GM23248 (cell line): ENCODE results near the gene GPR39. TPM values are rescaled to one million over a fixed set of nuclear protein-coding genes. Genes with fewer than 3 reads are reported as not detected.
A peak's percentile ranks its signal among the peaks of the same experiment; 100 is the strongest.

Source experiments
- DNase-seq: peaks from one replicate; pipeline ENCODE4 v3.0.0-alpha.2; 2015
- H2AFZ ChIP-seq: fragments of 200-600 bp; sonication (generic); 2 replicates; pipeline ENCODE4 v1.6.1; 2016; ENCODE audit warnings: antibody characterized with exemption
- H3F3A ChIP-seq: fragments of 200-600 bp; sonication (generic); 2 replicates; pipeline ENCODE4 v1.6.1; 2016; ENCODE audit warnings: mild to moderate bottlenecking, antibody characterized with exemption, mixed run types; ENCODE audit not compliant: insufficient read depth
- H3K27ac ChIP-seq: fragments of 200-600 bp; sonication (generic); 2 replicates; pipeline ENCODE4 v1.5.1; 2016; ENCODE audit warnings: mild to moderate bottlenecking
- H3K27me3 ChIP-seq: fragments of 200-600 bp; sonication (generic); replicated peaks from 2 replicates; pipeline ENCODE4 v1.6.1; 2016; ENCODE audit warnings: mild to moderate bottlenecking; ENCODE audit not compliant: insufficient read depth
- H3K36me3 ChIP-seq: fragments of 200-600 bp; sonication (generic); 2 replicates; pipeline ENCODE4 v1.6.1; 2016; ENCODE audit warnings: low read depth, mild to moderate bottlenecking
- H3K4me1 ChIP-seq: fragments of 200-600 bp; sonication (generic); 2 replicates; pipeline ENCODE4 v1.6.1; 2016; ENCODE audit warnings: mild to moderate bottlenecking; ENCODE audit not compliant: insufficient read depth
- H3K4me2 ChIP-seq: fragments of 200-600 bp; sonication (generic); one replicate; pipeline ENCODE4 v1.6.1; 2016; ENCODE audit warnings: mild to moderate bottlenecking; ENCODE audit not compliant: unreplicated experiment
- H3K4me3 ChIP-seq: fragments of 200-600 bp; sonication (generic); 2 replicates; pipeline ENCODE4 v1.5.1; 2016; ENCODE audit warnings: mild to moderate bottlenecking
- H3K79me2 ChIP-seq: fragments of 200-600 bp; sonication (generic); 2 replicates; pipeline ENCODE4 v1.6.1; 2016; ENCODE audit warnings: mild to moderate bottlenecking; ENCODE audit not compliant: insufficient read depth
- H3K9ac ChIP-seq: fragments of 200-600 bp; sonication (generic); 2 replicates; pipeline ENCODE4 v1.6.1; 2016; ENCODE audit warnings: mild to moderate bottlenecking
- H3K9me2 ChIP-seq: fragments of 200-600 bp; sonication (generic); 2 replicates; pipeline ENCODE4 v1.6.1; 2016; ENCODE audit warnings: mixed run types, mild to moderate bottlenecking, moderate library complexity; ENCODE audit not compliant: insufficient read depth
- H3K9me3 ChIP-seq: fragments of 200-600 bp; sonication (generic); one replicate; pipeline ENCODE4 v1.6.1; 2017; ENCODE audit warnings: low read depth
- H4K20me1 ChIP-seq: fragments of 200-600 bp; sonication (generic); 2 replicates; pipeline ENCODE4 v1.6.0; 2016; ENCODE audit not compliant: insufficient read depth
- EZH2 ChIP-seq: fragments of 200-600 bp; sonication (generic); IDR thresholded peaks from 2 replicates; pipeline ENCODE4 v1.6.1; 2018; ENCODE audit warnings: antibody characterized with exemption, mild to moderate bottlenecking; ENCODE audit not compliant: insufficient read depth, poor library complexity, severe bottlenecking
- EZH2phosphoT487 ChIP-seq: fragments of 200-600 bp; sonication (generic); IDR thresholded peaks from 2 replicates; pipeline ENCODE4 v1.6.1; 2018; ENCODE audit warnings: antibody characterized with exemption, moderate library complexity, mild to moderate bottlenecking, low read depth; ENCODE audit not compliant: insufficient read depth
- WGBS, 2 experiments: methylation state at CpG; one replicate each; pipeline ENCODE4 v1.1.6; 2015 to 2017; ENCODE audit warnings: low lambda C conversion rate in 2 of 2, low coverage in 1 of 2; ENCODE audit errors: missing lambda C conversion rate in 2 of 2; 5-methylcytosine and 5-hydroxymethylcytosine counted together
- in situ Hi-C: fragments of 300-500 bp; cut with MboI; formaldehyde crosslinking; loops from 2 replicates; pipeline ENCODE4 v1.15.0; 2020
- polyA plus RNA-seq: library from polyadenylated mRNA; unstranded; fragments of >200 nt; fragmentation: Nextera tagmentation; extraction: Ambion mirVana; gene quantifications from 2 replicates; pipeline ENCODE4 v1.2.1, GENCODE V29; 2016
- total RNA-seq: library from RNA; depleted of rRNA; stranded (reverse); fragments of >200 nt; shearing (Covaris generic); gene quantifications from 2 replicates; pipeline ENCODE4 v1.2.3, GENCODE V29; 2014

The GPR39 gene
- total and polyA plus RNA-seq, 2 experiments from 2014 or later, result 1.6 to 2.6 TPM

GRCh38 chr2:132374151-132374550 lies 42.5 kb upstream of the GPR39 start:
- Histone ChIP-seq H3K9ac (no peak overlapping the region), H2AFZ (no peak overlapping the region), H3K4me3 (no peak overlapping the region), H3K4me1 (no peaks in the 10 kb centered on the region), H3K36me3 (no peaks in the 10 kb centered on the region), H3K27me3 (no peaks in the 10 kb centered on the region; the same call in 1 of the 2 replicates), H3K27ac (no peak overlapping the region), H4K20me1 (no peaks in the 10 kb centered on the region), H3F3A (0 out of 2 replicates have a peak, but pooled peaks cover 5% of the 10 kb centered on the region), H3K9me3 (no peaks in the 10 kb centered on the region), H3K9me2 (no peaks in the 10 kb centered on the region), H3K79me2 (no peaks in the 10 kb centered on the region), H3K4me2 (peak overlapping the region; percentile 19)
- no peak for TF ChIP-seq EZH2
- TF ChIP-seq EZH2phosphoT487, result no peak
- no peak for DNase-seq
- in situ Hi-C loops, result loop anchor here (25.0 kb wide), 1 partner anchor 788 kb away; no protein-coding TSS in a partner anchor

- in situ Hi-C loops, result loop anchor here (25.0 kb wide), 1 partner anchor 788 kb away; no protein-coding TSS in a partner anchor
- TF ChIP-seq EZH2phosphoT487 (no peak), EZH2 (no peak)
- no peaks in the 10 kb centered on the region for H3K9me3 ChIP-seq
- H3K36me3 ChIP-seq, result no peaks in the 10 kb centered on the region
- DNase-seq, result peak; percentile 52
- H3F3A ChIP-seq, result 0 out of 2 replicates have a peak, but pooled peaks cover 5% of the 10 kb centered on the region
- H3K79me2 ChIP-seq, result no peaks in the 10 kb centered on the region
- no peaks in the 10 kb centered on the region for H3K4me1 ChIP-seq
- no peaks in the 10 kb centered on the region for H4K20me1 ChIP-seq
- WGBS, 2 experiments, result 0 to 2% methylated on average over 2 of the region's 2 CpGs
- H2AFZ ChIP-seq, result no peak overlapping the region
- H3K27me3 ChIP-seq, result no peaks in the 10 kb centered on the region; the same call in 1 of the 2 replicates
- H3K27ac ChIP-seq, result no peak overlapping the region
- no peaks in the 10 kb centered on the region for H3K9me2 ChIP-seq
- no peak overlapping the region for H3K4me3 ChIP-seq
- peak overlapping the region; percentile 19 for H3K4me2 ChIP-seq
- H3K9ac ChIP-seq, result no peak overlapping the region
Measured at GRCh38 chr2:132374551-132374950, 42.1 kb upstream of the GPR39 start.

- 32 to 35% methylated on average over 1 of the region's 1 CpG for WGBS, 2 experiments
- H3K9ac ChIP-seq, result no peak overlapping the region
- H3K9me2 ChIP-seq, result no peaks in the 10 kb centered on the region
- H3K27me3 ChIP-seq, result no peaks in the 10 kb centered on the region
- TF ChIP-seq EZH2, result no peak
- TF ChIP-seq EZH2phosphoT487, result no peak
- no peak overlapping the region for H3K4me3 ChIP-seq
- no peak overlapping the region for H2AFZ ChIP-seq
- no peak overlapping the region for H3K27ac ChIP-seq
- no peaks in the 10 kb centered on the region for H3K9me3 ChIP-seq
- in situ Hi-C loops, result loop anchor here (25.0 kb wide), 1 partner anchor 787 kb away; no protein-coding TSS in a partner anchor
- H3K4me2 ChIP-seq, result no peak overlapping the region
- DNase-seq, result peak; percentile 27
- no peaks in the 10 kb centered on the region for H4K20me1 ChIP-seq
- H3K79me2 ChIP-seq, result no peaks in the 10 kb centered on the region
- H3K4me1 ChIP-seq, result no peaks in the 10 kb centered on the region
- 0 out of 2 replicates have a peak, but pooled peaks cover 5% of the 10 kb centered on the region for H3F3A ChIP-seq
- no peaks in the 10 kb centered on the region for H3K36me3 ChIP-seq
Measured at GRCh38 chr2:132374961-132375360, 41.6 kb upstream of the GPR39 start.

GRCh38 chr2:132381376-132381775 lies 35.2 kb upstream of the GPR39 start:
- no peak overlapping the region for H3K4me3 ChIP-seq
- H3K27me3 ChIP-seq, result no peaks in the 10 kb centered on the region
- H3K36me3 ChIP-seq, result no peaks in the 10 kb centered on the region
- no peak overlapping the region for H3K4me2 ChIP-seq
- H2AFZ ChIP-seq, result no peak overlapping the region
- no peaks in the 10 kb centered on the region for H4K20me1 ChIP-seq
- WGBS, 2 experiments, result 46 to 50% methylated on average over 4 of the region's 4 CpGs
- no peak overlapping the region for H3K9ac ChIP-seq
- TF ChIP-seq EZH2phosphoT487 (no peak), EZH2 (no peak)
- in situ Hi-C loops, result no loop called here
- no peaks in the 10 kb centered on the region for H3F3A ChIP-seq
- H3K9me3 ChIP-seq, result no peaks in the 10 kb centered on the region
- H3K9me2 ChIP-seq, result no peaks in the 10 kb centered on the region
- H3K4me1 ChIP-seq, result no peaks in the 10 kb centered on the region
- no peaks in the 10 kb centered on the region for H3K79me2 ChIP-seq
- no peak for DNase-seq
- no peak overlapping the region for H3K27ac ChIP-seq

GRCh38 chr2:132383956-132384355 lies 32.6 kb upstream of the GPR39 start:
- H3K4me2 ChIP-seq, result no peak overlapping the region
- H3F3A ChIP-seq, result no peaks in the 10 kb centered on the region
- H3K27ac ChIP-seq, result no peak overlapping the region
- no peaks in the 10 kb centered on the region for H3K9me2 ChIP-seq
- H3K36me3 ChIP-seq, result no peaks in the 10 kb centered on the region
- WGBS, 2 experiments, result 38 to 48% methylated on average over 8 of the region's 8 CpGs
- no peaks in the 10 kb centered on the region for H3K4me1 ChIP-seq
- H4K20me1 ChIP-seq, result no peaks in the 10 kb centered on the region
- no peak overlapping the region for H3K9ac ChIP-seq
- no peaks in the 10 kb centered on the region for H3K79me2 ChIP-seq
- no peak for DNase-seq
- TF ChIP-seq EZH2phosphoT487, result no peak
- no peak for TF ChIP-seq EZH2
- in situ Hi-C loops, result no loop called here
- no peaks in the 10 kb centered on the region for H3K9me3 ChIP-seq
- no peak overlapping the region for H2AFZ ChIP-seq
- no peak overlapping the region for H3K4me3 ChIP-seq
- no peaks in the 10 kb centered on the region for H3K27me3 ChIP-seq
